GM12872 (cell line): ENCODE results near the gene CLEC1A.

ENCODE experiments used
- CTCF ChIP-seq: IDR thresholded peaks from 3 replicates; pipeline ENCODE4 v1.5.1; 2011; ENCODE audit warnings: low read depth, mild to moderate bottlenecking, low read length, moderate library complexity; ENCODE audit not compliant: insufficient read depth

CLEC1A gene

GRCh38 chr12:10131111-10131690 is 32.4 kb upstream of the CLEC1A start:
- no peak for TF ChIP-seq CTCF

- no peak for TF ChIP-seq CTCF
Measured at GRCh38 chr12:10130042-10130441, 31.3 kb upstream of the CLEC1A start, which contains the start of gene CLEC7A. Gene CLEC7A, minus strand, starts transcription at chr12:10130199. Its CDS starts 117 bp downstream, at chr12:10130082.

GRCh38 chr12:10128687-10129086 is 29.9 kb upstream of the CLEC1A start:
- TF ChIP-seq CTCF: no peak

GRCh38 chr12:10126413-10126812 is 27.6 kb upstream of the CLEC1A start:
- TF ChIP-seq CTCF: no peak

GRCh38 chr12:10122689-10123088 is 23.9 kb upstream of the CLEC1A start:
- no peak for TF ChIP-seq CTCF

GRCh38 chr12:10121278-10121677 is 22.5 kb upstream of the CLEC1A start:
- TF ChIP-seq CTCF: no peak

GRCh38 chr12:10119066-10119465 is 20.3 kb upstream of the CLEC1A start:
- TF ChIP-seq CTCF: no peak
